Fibroblast of skin of right quadriceps (primary cell): ENCODE measurements around the gene ULK3.
"Not testable (repeated sequence)": the region's sequence is repeated elsewhere in the genome, so short reads cannot be mapped to it uniquely, and the experiment has no call there.

Experiments
- DNase-seq: peaks from one replicate; pipeline ENCODE4 v3.0.0-alpha.2; 2013

Gene ULK3, protein sequence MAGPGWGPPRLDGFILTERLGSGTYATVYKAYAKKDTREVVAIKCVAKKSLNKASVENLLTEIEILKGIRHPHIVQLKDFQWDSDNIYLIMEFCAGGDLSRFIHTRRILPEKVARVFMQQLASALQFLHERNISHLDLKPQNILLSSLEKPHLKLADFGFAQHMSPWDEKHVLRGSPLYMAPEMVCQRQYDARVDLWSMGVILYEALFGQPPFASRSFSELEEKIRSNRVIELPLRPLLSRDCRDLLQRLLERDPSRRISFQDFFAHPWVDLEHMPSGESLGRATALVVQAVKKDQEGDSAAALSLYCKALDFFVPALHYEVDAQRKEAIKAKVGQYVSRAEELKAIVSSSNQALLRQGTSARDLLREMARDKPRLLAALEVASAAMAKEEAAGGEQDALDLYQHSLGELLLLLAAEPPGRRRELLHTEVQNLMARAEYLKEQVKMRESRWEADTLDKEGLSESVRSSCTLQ

DNA sequence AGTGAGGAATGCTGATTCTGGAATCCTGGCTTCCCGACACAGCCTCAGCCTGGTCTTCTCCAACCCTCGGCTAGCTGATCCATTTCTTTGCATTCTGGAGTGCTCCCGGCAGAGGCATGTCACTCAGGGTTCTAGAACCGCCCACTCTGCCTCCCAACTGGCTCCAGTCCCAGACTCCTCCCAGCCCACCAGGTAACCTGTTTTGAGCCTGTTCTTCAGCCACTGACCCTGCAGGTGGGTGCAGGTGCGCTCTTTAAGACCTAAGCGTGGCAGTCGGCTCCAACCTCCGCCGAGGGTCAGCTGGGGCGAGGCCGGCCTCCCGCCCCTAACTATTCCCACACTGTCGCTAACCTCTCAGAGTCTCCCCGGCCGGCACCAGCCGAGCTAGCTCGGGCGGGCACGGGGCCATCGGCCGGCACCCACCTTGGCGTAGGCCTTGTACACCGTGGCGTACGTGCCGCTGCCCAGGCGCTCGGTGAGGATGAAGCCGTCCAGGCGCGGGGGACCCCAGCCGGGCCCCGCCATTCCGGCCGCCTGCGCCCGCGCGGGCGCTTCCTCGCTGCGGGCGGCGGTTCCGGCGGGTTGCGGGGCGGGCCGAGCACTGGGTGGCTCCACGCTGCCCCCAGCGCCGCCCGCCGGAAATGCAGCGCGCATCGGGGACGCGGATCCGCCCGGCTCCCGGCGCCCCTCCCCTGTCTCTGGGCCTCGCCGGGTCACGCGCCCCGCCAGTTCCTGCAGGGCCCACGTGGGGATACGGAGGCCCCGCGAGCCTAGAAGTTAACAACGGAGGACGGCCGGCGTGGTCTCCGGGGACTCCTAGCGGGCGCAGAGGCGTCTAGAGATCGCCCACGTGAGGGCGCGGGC lies at the start of gene ULK3:
Gene ULK3 (minus strand): TSS at position 576 of the 864 bp plus-strand sequence. CDS start 51 bp downstream, at position 525.
- DNase-seq = peak; percentile 84

DNA sequence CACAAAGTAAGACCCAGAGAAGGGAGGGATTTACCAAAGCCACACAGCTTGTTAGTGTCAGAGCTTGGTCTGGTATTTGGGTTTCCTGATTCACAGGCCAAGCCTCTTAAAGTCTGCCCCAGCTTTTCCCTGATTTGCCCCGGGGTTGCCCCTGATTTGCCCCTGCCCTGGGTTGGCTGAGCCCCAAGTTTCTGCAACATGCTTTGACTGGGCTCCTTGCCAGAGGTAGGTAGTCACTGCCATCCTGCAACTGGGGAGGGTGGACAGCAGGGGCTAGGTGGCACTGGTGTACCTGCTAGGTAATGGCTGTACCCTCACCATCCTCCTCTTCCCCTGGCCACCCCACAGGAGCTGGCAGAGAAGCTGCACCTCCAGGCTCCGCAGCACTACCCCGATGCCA lies 49.4 kb upstream of the ULK3 start:
- no peak for DNase-seq

DNA sequence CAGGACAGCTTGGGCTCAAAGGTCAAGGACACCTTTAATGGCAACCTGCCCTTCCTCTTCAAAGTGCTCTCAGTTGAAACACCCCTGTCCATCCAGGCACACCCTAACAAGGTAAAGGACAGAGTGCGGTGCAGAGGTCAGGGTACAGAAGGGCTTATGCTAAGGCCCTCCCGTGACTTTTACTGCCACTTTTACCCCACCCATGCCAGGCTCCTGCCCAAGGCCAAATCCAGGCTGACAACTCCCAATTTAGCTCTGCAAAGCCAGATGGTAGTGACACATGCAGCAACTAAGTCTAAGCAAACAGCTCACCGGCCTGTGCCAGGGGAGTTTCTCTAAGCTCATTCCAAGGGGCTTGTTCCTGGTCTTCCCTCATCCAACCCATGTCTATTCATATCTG lies 48.5 kb upstream of the ULK3 start:
- DNase-seq = no peak

DNA sequence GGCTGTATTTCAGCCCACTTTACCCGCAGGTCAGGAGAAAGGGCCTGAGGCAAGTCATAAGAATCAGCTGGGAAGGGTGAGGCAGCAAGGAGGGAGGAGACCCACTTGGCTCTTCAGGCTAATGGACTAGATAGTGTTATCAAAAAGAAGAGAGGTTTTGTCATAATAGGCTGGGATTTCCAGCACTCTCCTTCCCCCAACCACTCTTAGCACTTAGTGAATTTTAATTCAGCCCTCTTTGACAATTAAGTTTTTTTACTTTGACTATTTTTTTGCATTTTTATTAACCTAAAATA lies 47.7 kb upstream of the ULK3 start:
- no peak for DNase-seq

DNA sequence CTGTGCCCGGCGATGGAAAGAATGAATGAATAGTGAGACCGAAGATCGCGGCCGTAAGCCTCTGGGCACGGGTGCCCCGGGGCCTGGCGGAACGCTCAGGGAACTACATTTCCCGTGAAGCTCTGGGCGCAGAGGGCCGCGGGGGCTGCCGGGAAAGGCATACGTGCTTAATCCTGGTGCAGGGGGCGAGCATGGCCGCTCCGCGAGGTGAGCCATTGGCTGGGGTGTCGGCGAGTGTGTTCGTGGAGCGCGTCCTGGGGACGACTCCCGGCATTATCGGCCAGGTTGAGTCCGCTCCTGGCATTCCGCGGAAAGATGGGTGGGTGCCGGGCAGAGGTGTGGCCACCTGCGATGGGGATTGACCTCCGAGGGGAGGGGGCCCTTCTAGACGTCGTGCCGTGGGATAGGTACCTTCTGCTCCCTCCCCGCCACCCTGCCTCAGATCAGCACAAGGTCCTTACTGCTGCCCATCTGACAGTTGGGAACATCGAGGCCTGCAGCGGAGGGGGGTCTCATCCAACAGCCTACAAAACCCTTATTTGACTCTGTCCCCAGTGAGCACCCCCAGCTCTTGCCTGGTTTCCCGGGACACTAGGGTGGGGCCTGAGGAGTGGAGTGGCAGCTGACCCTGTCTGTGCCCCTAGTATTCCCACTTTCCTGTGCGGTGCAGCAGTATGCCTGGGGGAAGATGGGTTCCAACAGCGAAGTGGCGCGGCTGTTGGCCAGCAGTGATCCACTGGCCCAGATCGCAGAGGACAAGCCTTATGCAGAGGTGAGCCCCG lies 47.1 kb upstream of the ULK3 start, which contains the start of gene MPI:
Gene MPI (plus strand): TSS at position 160 of the 782 bp plus-strand sequence. CDS start 32 bp downstream, at position 192.
- peak; percentile 75 for DNase-seq

DNA sequence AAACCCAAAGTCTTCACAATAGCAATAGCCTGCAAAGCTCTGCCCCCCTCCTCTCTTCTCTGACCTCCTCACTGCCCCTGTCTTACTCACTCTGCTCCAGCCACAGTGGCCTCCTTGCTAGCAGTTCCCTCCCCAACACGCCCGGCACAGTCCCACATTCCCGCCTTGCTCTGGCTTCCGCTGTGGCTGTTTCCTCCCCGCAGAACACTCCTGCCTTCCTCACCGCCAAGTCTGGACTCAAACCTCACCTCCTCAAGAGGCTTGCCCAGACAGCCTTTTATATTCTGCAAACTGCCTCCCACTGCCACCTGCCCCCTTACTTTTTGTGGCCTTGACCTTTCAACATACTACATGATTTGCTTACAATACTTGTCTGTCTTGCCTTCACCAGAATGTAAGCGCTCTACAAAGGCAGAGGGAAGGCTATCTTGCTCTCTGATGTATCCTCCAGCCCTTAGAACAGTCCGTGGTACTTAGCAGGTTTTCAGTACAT lies 46.5 kb upstream of the ULK3 start:
- DNase-seq = peak; percentile 41

DNA sequence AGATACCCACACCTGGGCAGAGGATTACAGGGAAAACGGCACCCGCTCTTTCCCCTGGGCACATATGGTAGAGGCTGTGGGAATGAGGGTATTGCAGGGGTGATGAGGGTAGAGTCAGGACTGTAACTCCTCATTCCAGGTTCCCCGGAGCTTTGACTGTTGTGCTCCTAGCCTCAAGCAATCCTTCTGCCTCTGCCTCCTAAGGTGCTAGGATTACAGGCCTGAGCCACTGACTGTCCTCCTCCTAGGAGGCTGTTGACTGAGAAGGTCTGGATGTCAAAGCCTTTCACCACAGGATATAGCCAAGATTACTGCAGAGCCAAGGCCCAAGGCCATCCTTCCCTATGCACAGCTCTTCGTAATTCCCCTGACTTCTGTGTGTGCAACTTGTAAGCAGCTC lies 45.8 kb upstream of the ULK3 start:
- no peak for DNase-seq

DNA sequence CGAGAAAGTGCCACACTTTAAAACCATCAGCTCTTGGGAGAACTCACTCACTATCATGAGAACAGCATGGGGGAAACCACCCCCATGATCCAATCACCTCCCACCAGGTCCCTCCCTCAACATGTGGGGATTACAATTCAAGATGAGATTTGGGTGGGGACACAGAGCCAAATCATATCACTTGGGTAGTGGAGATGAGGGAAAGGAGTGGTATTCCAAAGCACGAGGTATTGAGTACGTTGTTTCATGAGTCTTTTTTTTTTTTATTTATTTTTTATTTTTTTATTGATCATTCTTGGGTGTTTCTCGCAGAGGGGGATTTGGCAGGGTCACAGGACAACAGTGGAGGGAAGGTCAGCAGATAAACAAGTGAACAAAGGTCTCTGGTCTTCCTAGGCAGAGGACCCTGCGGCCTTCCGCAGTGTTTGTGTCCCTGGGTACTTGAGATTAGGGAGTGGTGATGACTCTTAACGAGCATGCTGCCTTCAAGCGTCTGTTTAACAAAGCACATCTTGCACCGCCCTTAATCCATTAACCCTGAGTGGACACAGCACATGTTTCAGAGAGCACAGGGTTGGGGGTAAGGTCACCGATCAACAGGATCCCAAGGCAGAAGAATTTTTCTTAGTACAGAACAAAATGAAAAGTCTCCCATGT lies 44.7 kb upstream of the ULK3 start:
- not testable (repeated sequence) for DNase-seq

DNA sequence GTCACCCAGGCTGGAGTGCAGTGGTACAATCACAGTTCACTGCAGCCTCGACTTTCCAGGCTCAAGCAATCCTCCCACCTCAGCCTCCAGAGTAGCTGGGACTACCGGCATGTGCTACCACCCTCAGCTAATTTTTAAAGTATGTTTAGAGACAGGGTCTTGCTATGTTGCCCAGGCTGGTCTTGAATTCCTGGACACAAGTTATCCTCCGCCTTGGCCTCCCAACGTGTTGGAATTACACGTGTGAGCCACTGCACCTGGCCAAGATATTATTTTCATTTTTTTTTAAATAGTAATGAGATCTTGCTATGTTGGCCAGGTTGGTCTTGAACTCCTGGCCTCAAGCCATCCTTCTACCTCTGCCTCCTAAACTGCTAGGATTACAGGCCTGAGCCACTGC lies 42.5 kb upstream of the ULK3 start:
- DNase-seq = no peak

DNA sequence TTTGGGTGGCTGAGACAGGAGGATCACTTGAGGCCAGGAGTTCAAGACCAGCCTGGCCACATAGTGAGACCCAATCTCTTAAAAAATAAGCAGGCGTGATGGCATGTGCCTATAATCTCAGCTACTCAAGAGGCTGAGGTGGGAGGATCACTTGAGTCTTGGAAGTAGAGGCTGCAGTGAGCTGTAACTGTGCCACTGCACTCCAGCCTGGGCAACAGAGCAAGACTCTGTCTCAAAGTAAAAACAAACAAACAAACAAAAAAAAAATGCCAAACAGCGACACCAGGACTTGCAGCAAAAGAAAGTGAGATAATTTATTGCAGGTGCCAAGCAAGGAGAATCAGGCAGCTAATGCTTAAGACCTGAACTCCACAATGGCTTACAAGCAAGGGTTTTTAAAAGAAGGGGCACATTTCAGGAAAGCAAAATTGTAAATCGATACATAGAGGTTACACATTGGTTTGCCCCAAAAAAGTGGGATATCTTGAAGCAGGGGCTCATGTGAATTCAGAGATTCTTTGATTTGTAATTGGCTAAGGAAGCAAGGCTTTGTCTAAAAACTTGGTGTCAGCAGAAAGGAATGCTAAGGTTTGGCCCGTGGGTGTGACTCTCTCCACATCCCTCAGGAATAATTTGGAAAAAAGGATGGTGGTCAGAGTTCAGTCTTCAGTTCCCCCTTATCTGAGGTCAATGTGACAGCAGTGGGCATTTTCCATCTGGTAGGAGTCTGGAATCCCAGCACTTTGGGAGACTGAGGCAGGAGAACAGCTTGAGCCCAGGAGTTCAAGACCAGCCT lies 41.7 kb upstream of the ULK3 start:
- peak; percentile 20 for DNase-seq

DNA sequence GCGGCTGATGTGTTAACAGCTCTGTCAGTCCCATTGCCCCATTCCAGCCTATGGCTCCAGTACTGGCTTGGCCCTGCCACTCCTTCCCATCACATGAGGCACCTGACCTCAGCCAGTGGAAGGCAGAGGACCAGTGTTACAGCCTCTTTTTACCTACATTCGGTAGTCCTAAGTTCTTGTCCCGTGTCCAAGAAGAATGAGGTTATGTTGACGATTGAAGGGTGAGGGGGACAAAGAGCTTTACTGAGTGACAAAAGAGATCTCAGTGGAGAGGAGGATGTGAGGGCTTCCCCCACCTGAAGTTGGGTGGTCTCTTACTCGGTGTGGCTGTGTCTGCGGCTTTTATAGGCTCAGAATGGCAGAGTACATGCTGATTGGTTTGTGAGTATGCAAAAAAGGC lies 39.6 kb upstream of the ULK3 start:
- DNase-seq = no peak

DNA sequence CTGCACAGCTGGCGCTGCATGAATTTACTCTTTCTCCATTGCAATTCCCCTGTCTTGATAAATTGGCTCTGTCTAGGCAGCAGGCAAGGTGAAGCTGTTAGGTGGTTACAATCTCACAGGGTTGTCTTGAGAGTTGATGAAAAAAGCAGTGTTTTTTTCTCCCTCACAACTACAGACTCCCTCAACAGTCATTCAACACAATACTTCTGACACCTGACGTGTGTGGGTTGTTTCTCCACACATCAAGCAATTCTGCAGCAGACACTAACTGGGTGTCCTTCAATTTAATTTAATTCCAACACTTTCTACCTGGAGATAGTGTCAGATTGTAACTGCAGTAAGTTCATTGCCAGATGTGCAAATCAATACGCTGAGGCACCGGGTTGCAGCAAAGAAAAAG lies 35.3 kb upstream of the ULK3 start:
- no peak for DNase-seq

DNA sequence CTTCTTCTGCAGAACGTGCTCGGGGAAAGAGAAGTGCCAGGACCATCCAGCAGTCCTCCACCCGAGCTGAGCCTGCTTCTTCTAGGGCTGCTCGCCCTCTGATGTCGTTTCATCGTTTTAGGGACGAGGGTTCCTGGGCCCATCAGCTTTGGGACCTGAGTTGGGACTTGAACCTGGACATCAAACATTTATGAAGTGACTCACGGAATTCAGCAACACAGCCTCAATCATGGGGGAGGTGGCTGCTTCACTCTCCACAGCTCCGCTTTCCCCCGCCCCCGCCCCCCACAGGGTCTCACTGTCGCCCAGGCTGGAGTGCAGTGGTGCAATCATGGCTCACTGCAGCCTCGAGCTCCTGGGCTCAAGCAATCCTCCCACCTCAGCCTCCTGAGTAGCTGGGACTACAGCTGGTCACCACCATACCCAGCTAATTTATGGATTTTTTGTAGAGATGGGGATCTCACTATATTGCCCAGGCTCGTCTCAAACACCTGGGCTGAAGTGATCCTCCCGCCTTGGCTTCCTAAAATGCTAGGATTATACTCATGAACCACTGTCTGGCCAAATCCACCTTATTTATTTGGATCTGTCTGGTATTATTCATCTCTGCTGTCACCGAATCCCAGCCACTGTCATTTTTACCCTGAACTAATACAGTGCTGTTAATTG lies 30.9 kb upstream of the ULK3 start:
- peak; percentile 50 for DNase-seq

DNA sequence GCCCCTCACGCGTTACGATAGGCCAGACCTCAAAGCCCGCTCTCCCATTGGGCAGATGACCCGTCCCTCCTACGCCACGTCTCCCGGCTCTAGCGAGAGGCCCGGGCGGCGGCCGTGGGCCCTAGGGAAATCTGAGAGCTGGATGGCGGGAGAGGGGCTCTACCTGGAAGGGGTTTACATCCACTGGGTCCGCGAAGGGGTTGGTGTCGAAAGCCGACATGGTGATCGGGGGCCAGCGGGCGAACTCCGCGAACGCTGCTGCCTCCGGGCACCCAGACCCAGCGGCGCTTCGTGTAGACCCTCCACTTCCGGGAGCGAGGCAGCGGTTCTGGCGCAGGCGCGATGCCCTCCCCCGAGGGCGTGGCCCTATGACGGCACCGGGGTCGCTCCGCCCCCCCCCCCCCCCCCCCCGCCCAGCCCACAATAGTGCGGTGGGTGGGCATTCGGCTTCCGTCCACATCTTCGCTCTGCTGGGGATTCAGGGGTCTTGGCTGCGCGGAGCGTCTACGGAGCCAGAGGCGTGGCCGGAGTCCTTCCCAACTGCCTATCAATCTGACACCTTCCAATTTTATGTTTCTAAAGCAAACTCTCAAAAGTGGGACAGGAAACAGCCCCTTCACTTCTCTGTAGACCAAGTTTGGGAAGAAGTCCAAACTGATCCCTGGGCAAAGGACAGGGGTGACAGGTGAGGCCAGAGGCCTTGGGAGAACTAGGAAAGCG lies 30.2 kb upstream of the ULK3 start, which contains the start of gene SCAMP2:
Gene SCAMP2 (minus strand): TSS at position 330 of the 720 bp plus-strand sequence. CDS start 110 bp downstream, at position 220.
- DNase-seq = peak; percentile 94

DNA sequence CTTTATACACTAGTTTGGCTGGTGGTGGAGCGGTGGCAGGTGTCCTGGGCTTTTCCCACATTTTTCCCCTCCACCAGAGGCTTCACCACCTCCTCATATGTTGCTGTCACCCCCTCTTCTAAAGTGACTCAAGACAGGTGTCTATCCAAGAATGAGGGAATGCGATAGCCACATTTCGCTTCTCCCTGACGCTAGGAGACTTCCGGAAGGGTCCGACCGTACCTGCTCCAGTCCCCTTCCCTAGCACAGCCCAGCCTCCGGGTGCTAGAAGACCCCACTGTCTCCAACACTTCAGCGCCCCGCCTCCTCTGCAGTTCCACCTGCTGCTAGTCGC lies 29.7 kb upstream of the ULK3 start:
- DNase-seq = no peak

DNA sequence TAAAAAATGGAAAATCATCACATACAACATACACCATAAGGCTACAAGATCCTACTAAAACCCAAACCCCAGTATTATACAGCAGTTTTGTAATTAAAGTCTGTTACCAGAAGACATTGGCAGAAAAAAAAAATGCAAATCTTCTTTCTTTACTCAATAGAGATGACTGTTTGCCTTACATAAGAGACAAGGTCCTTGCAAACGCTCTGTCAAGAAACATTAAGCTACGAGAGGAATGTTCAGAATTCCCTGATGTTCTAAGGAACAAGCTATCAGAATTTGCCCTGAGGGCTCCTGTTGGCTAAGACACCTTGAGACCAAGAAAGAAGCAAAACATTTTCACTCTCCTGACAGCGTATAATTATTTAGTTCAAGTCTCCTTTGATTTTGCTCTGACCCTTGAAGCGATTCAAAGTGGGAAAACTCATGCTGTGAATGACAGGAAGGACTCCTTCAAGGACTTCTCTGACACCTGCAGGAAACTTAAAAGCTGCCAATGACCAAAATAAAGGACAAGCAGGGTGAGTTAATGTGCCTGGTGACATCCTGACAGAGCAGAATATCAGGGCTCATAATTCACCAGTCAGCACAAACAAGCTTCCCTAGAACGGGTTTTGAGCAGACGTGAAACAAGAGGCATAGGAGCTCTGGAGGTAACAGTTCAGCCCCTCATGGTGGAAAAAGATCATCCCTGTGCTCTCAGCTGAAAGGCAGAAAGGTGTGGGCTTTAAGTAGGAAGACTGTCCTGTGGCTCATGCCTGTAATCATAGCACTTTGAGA lies 27.7 kb upstream of the ULK3 start:
- no peak for DNase-seq

DNA sequence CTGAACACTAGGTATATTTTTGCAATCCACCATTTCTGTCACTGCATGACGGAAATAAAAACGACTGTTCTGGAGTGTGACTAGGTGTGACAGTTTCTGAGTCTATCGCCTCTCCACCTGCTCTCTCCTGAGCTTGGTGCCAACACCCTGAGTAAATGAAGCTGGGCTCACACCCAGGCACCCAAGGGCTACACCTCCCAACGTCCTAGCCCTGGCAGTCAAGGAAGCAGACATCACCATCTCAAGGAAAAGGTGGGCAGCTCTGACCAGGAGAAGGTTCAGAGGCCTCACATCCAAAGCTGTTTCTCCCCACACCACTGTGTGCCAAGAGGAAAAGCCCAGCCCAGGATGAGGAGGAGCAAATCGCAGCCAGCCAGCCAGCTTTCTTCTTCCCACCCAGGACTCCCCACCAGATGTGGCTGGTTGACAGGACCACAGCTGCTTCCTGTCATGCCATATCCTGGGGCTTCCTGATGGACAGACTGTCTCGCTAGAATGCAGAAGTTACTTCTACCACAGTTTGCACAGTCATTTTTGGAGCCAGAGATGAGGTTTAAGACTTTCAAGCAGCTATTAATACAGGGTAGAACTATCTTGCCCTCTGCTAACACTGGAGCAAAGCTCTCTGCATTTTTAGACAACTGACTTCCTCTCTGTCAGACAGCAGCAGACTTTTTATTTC lies 26.9 kb upstream of the ULK3 start:
- no peak for DNase-seq

DNA sequence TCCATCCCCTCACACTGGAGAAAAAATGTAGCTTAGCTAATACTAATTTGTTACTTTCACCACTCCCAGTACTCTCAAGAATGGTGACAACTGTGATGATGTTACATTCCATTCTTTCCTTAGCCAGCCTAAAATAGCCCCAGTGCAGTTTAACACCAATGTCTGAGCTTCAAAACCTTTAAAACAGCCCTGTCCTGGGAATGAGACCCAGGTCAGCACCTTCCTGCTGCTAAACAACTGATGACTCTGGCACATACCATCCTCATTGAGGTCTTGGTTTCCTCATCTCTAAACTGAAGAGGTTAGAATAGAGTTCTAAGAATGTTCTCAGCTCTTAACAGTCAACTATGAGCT lies 26.4 kb upstream of the ULK3 start:
- no peak for DNase-seq

DNA sequence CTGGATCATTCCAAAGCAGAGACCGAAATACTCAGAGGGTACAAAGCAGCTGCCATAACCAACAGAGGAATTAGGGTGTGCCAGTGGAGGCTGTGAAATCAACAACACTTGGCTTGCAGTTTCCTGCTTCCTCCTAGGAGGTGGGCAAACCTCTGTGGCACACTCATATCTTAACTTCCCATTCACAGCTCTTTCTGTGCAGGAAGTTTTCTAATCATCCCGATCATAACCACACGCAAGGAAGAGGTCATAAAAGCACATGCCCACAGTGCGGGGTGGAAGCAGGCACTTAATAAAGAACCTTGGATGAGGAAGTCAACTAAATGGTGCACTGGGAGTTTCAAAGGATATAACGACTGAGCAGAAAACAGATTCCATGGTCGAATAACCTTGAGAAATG lies 25.1 kb upstream of the ULK3 start:
- no peak for DNase-seq
